ENCODE measurements around the gene LKAAEAR1. TPM values are rescaled to one million over a fixed set of nuclear protein-coding genes. Genes with fewer than 3 reads are reported as not detected.

LKAAEAR1 gene
- total and polyA plus RNA-seq, 2 of the 13 experiments (the other 11 are each of a cell fraction or from before 2014, with no cell fraction given): not detected

- TF ChIP-seq FOXO1 (CRISPR knock-in tag; IDR thresholded peaks at IDR 0.05): no peak
- TF ChIP-seq PLRG1 (conservative IDR thresholded peaks at IDR 0.05): no peak
- no peak; the same call in 1 of the 2 replicates for TF ChIP-seq SNAI1 (CRISPR knock-in tag; IDR thresholded peaks at IDR 0.05; ENCODE audit: borderline replicate concordance)
- TF ChIP-seq ZNF678 (CRISPR knock-in tag; IDR thresholded peaks at IDR 0.05): 0 out of 2 replicates have a peak, but pooled peaks have one; percentile 76
- TF ChIP-seq ZNF460 (CRISPR knock-in tag; IDR thresholded peaks at IDR 0.05; ENCODE audit: borderline replicate concordance): peak; percentile 11; the same call in 1 of the 2 replicates
- TF ChIP-seq ZNF333 (CRISPR knock-in tag; IDR thresholded peaks at IDR 0.05; ENCODE audit: borderline replicate concordance): no peak
- TF ChIP-seq ZXDC (CRISPR knock-in tag; IDR thresholded peaks at IDR 0.05): no peak
- no peak for TF ChIP-seq JUN (CRISPR knock-in tag; IDR thresholded peaks at IDR 0.05)
- peak; percentile 2; the same call in 1 of the 2 replicates for TF ChIP-seq ZNF605 (CRISPR knock-in tag; IDR thresholded peaks at IDR 0.05)
- TF ChIP-seq ZNF160 (CRISPR knock-in tag; IDR thresholded peaks at IDR 0.05): no peak
- TF ChIP-seq FOXJ3 (CRISPR knock-in tag; IDR thresholded peaks at IDR 0.05; ENCODE audit: borderline replicate concordance): no peak
- TF ChIP-seq ZSCAN25 (CRISPR knock-in tag; IDR thresholded peaks at IDR 0.05): peak; percentile 99; the same call in 1 of the 2 replicates
- TF ChIP-seq ZNF768 (CRISPR knock-in tag; IDR thresholded peaks at IDR 0.05): peak; percentile 9; the same call in 1 of the 2 replicates
- TF ChIP-seq, protein P1, sequence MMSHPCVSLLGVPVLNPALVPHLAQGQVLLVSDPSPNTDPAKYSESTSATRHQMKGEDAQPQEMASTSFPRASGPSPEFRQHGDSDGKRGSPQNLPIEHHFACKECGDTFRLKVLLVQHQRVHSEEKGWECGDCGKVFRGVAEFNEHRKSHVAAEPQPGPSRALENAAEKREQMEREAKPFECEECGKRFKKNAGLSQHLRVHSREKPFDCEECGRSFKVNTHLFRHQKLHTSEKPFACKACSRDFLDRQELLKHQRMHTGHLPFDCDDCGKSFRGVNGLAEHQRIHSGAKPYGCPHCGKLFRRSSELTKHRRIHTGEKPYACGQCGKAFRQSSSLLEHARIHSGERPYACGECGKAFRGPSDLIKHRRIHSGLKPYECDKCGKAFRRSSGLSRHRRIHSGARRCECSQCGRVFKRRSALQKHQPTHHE (CRISPR knock-in tag; IDR thresholded peaks at IDR 0.05; ENCODE audit: borderline replicate concordance): no peak
- TF ChIP-seq ZNF782 (CRISPR knock-in tag; IDR thresholded peaks at IDR 0.05; ENCODE audit: borderline replicate concordance): peak; percentile 26; the same call in 1 of the 2 replicates
- TF ChIP-seq, protein P2, sequence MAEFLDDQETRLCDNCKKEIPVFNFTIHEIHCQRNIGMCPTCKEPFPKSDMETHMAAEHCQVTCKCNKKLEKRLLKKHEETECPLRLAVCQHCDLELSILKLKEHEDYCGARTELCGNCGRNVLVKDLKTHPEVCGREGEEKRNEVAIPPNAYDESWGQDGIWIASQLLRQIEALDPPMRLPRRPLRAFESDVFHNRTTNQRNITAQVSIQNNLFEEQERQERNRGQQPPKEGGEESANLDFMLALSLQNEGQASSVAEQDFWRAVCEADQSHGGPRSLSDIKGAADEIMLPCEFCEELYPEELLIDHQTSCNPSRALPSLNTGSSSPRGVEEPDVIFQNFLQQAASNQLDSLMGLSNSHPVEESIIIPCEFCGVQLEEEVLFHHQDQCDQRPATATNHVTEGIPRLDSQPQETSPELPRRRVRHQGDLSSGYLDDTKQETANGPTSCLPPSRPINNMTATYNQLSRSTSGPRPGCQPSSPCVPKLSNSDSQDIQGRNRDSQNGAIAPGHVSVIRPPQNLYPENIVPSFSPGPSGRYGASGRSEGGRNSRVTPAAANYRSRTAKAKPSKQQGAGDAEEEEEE (CRISPR knock-in tag; IDR thresholded peaks at IDR 0.05; ENCODE audit: borderline replicate concordance): no peak
- no peak for TF ChIP-seq ERF (CRISPR knock-in tag; IDR thresholded peaks at IDR 0.05)
- TF ChIP-seq FOXM1 (CRISPR knock-in tag; IDR thresholded peaks at IDR 0.05): no peak
- TF ChIP-seq TBL1XR1 (IDR thresholded peaks at IDR 0.05; ENCODE audit: borderline replicate concordance, low read length, partially characterized antibody): no peak
- TF ChIP-seq SMAD9 (CRISPR knock-in tag; IDR thresholded peaks at IDR 0.05): 0 out of 2 replicates have a peak, but pooled peaks have one; percentile 19
- 0 out of 2 replicates have a peak, but pooled peaks have one; percentile 21 for TF ChIP-seq PHF20 (CRISPR knock-in tag; IDR thresholded peaks at IDR 0.05)
Measured at GRCh38 chr20:64035066-64035932, 48.9 kb downstream of the LKAAEAR1 start (continued).

Data from HepG2 (cell line).